Urinary bladder (tissue), 4 donors: ENCODE results near the gene GALNT5. TPM values are rescaled to one million over a fixed set of nuclear protein-coding genes. Genes with fewer than 3 reads are reported as not detected.
"Not testable (repeated sequence)": the region's sequence is repeated elsewhere in the genome, so short reads cannot be mapped to it uniquely, and the experiment has no call there.

Experiments
- DNase-seq: peaks from one replicate; pipeline ENCODE4 v3.0.0-alpha.2; 2015; ENCODE audit errors: extremely low spot score
- H3K27ac ChIP-seq: one replicate; pipeline ENCODE4 v1.5.1; 2013; ENCODE audit warnings: low read depth, mild to moderate bottlenecking, moderate library complexity
- H3K36me3 ChIP-seq: one replicate; pipeline ENCODE4 v1.6.1; 2013; ENCODE audit warnings: mild to moderate bottlenecking, moderate library complexity; ENCODE audit not compliant: insufficient read depth
- H3K4me1 ChIP-seq: one replicate; pipeline ENCODE4 v1.6.1; 2013; ENCODE audit warnings: mild to moderate bottlenecking, moderate library complexity; ENCODE audit not compliant: insufficient read depth
- H3K4me3 ChIP-seq: one replicate; pipeline ENCODE4 v1.5.1; 2013; ENCODE audit warnings: low read depth, low read length
- WGBS: extraction: QIAGEN DNeasy Blood & Tissue Kit; methylation state at CpG from one replicate; pipeline ENCODE4 v1.1.7; 2013; 5-methylcytosine and 5-hydroxymethylcytosine counted together
- polyA plus RNA-seq: library from polyadenylated mRNA; stranded (reverse); fragments of 200-250 nt; gene quantifications from one replicate; pipeline ENCODE4 v1.2.3, GENCODE V29; 2013
- total RNA-seq: library from RNA; depleted of rRNA; stranded (reverse); fragments of >200 nt; gene quantifications from one replicate; pipeline ENCODE4 v1.2.3, GENCODE V29; 2014
- donor health status: healthy with polysubstance abuse.
- donor health status: healthy.

The GALNT5 gene
- total and polyA plus RNA-seq, 2 donors = 0.34 to 23.4 TPM

- DNase-seq = no peak
- 95% methylated on average over 2 of the region's 2 CpGs for WGBS
- Histone ChIP-seq H3K4me3 (no peak overlapping the region), H3K27ac (no peak overlapping the region), H3K36me3 (no peaks in the 10 kb centered on the region), H3K4me1 (no peaks in the 10 kb centered on the region)
Measured at GRCh38 chr2:157259386-157259785, 1.9 kb downstream of the GALNT5 start.

- no peaks in the 10 kb centered on the region for H3K36me3 ChIP-seq
- 99% methylated on average over 2 of the region's 2 CpGs for WGBS
- no peak overlapping the region for H3K27ac ChIP-seq
- DNase-seq = no peak
- no peak overlapping the region for H3K4me3 ChIP-seq
- no peaks in the 10 kb centered on the region for H3K4me1 ChIP-seq
Measured at GRCh38 chr2:157259960-157260359, 2.5 kb downstream of the GALNT5 start.

- H3K27ac ChIP-seq = no peak overlapping the region
- no peak overlapping the region for H3K4me3 ChIP-seq
- H3K4me1 ChIP-seq = no peaks in the 10 kb centered on the region
- DNase-seq = no peak
- H3K36me3 ChIP-seq = no peaks in the 10 kb centered on the region
- WGBS = 72% methylated on average over 4 of the region's 4 CpGs
Measured at GRCh38 chr2:157260533-157261198, 3.2 kb downstream of the GALNT5 start.

GRCh38 chr2:157261199-157261782 is 3.8 kb downstream of the GALNT5 start:
- no peaks in the 10 kb centered on the region for H3K36me3 ChIP-seq
- H3K27ac ChIP-seq = no peak overlapping the region
- no peak overlapping the region for H3K4me3 ChIP-seq
- H3K4me1 ChIP-seq = no peaks in the 10 kb centered on the region
- 41% methylated on average over 6 of the region's 6 CpGs for WGBS
- DNase-seq = no peak

GRCh38 chr2:157262248-157262647 is 4.7 kb downstream of the GALNT5 start:
- Histone ChIP-seq H3K36me3 (no peaks in the 10 kb centered on the region), H3K4me1 (no peaks in the 10 kb centered on the region), H3K27ac (no peak overlapping the region), H3K4me3 (no peak overlapping the region)
- 91% methylated on average over 3 of the region's 3 CpGs for WGBS
- no peak for DNase-seq

- H3K27ac ChIP-seq = no peak overlapping the region
- no peak for DNase-seq
- H3K4me1 ChIP-seq = no peaks in the 10 kb centered on the region
- no peak overlapping the region for H3K4me3 ChIP-seq
- WGBS = 45% methylated on average over 3 of the region's 3 CpGs
- no peaks in the 10 kb centered on the region for H3K36me3 ChIP-seq
Measured at GRCh38 chr2:157264099-157264498, 6.6 kb downstream of the GALNT5 start.

GRCh38 chr2:157265825-157266224 is 8.3 kb downstream of the GALNT5 start:
- DNase-seq = no peak
- H3K4me3 ChIP-seq = no peak overlapping the region
- 92% methylated on average over 4 of the region's 4 CpGs for WGBS
- no peaks in the 10 kb centered on the region for H3K36me3 ChIP-seq
- H3K4me1 ChIP-seq = no peaks in the 10 kb centered on the region
- H3K27ac ChIP-seq = no peak overlapping the region

- WGBS = 48% methylated on average over 2 of the region's 2 CpGs
Measured at GRCh38 chr2:157267476-157267875, 10.0 kb downstream of the GALNT5 start.

GRCh38 chr2:157269060-157269459 is 11.6 kb downstream of the GALNT5 start:
- 86% methylated on average over 2 of the region's 2 CpGs for WGBS
- H3K27ac ChIP-seq = no peak overlapping the region
- H3K4me1 ChIP-seq = no peaks in the 10 kb centered on the region
- H3K36me3 ChIP-seq = no peaks in the 10 kb centered on the region
- no peak for DNase-seq
- no peak overlapping the region for H3K4me3 ChIP-seq

More at GRCh38 chr2:157267476-157267875, 10.0 kb downstream of the GALNT5 start:
- Histone ChIP-seq H3K4me1 (no peaks in the 10 kb centered on the region), H3K27ac (no peak overlapping the region), H3K4me3 (no peak overlapping the region), H3K36me3 (no peaks in the 10 kb centered on the region)
- DNase-seq = no peak

- H3K4me3 ChIP-seq = no peak overlapping the region
- DNase-seq = no peak
- H3K36me3 ChIP-seq = no peaks in the 10 kb centered on the region
- H3K27ac ChIP-seq = no peak overlapping the region
- H3K4me1 ChIP-seq = no peaks in the 10 kb centered on the region
- 69% methylated on average over 2 of the region's 2 CpGs for WGBS
Measured at GRCh38 chr2:157269922-157270321, 12.4 kb downstream of the GALNT5 start.

- Histone ChIP-seq H3K4me1 (no peaks in the 10 kb centered on the region), H3K4me3 (no peak overlapping the region), H3K27ac (no peak overlapping the region), H3K36me3 (no peaks in the 10 kb centered on the region)
- DNase-seq = no peak
- WGBS = 95% methylated on average over 1 of the region's 1 CpG
Measured at GRCh38 chr2:157271590-157272203, 14.2 kb downstream of the GALNT5 start.

GRCh38 chr2:157279311-157279710 is 21.8 kb downstream of the GALNT5 start:
- H3K4me3 ChIP-seq, H3K4me1 ChIP-seq, DNase-seq, H3K36me3 ChIP-seq, H3K27ac ChIP-seq: not testable (repeated sequence)
- 77% methylated on average over 7 of the region's 7 CpGs for WGBS

GRCh38 chr2:157281316-157281715 is 23.8 kb downstream of the GALNT5 start:
- Histone ChIP-seq H3K27ac (no peak overlapping the region), H3K4me1 (no peaks in the 10 kb centered on the region), H3K36me3 (no peaks in the 10 kb centered on the region), H3K4me3 (no peak overlapping the region)
- WGBS = 93% methylated on average over 6 of the region's 6 CpGs
- no peak for DNase-seq

- 45% methylated on average over 2 of the region's 2 CpGs for WGBS
- DNase-seq = no peak
- Histone ChIP-seq H3K4me1 (no peaks in the 10 kb centered on the region), H3K4me3 (no peak overlapping the region), H3K27ac (no peak overlapping the region), H3K36me3 (no peaks in the 10 kb centered on the region)
Measured at GRCh38 chr2:157283468-157283867, 26.0 kb downstream of the GALNT5 start.
